Superior temporal gyrus (tissue), 1 donor: ENCODE measurements around the gene MAPK14.
"Not testable (repeated sequence)": the region's sequence is repeated elsewhere in the genome, so short reads cannot be mapped to it uniquely, and the experiment has no call there.

Experiments used
- DNase-seq: peaks from one replicate; pipeline ENCODE4 v3.0.0-alpha.2; 2016; ENCODE audit errors: extremely low spot score

MAPK14 gene

DNA sequence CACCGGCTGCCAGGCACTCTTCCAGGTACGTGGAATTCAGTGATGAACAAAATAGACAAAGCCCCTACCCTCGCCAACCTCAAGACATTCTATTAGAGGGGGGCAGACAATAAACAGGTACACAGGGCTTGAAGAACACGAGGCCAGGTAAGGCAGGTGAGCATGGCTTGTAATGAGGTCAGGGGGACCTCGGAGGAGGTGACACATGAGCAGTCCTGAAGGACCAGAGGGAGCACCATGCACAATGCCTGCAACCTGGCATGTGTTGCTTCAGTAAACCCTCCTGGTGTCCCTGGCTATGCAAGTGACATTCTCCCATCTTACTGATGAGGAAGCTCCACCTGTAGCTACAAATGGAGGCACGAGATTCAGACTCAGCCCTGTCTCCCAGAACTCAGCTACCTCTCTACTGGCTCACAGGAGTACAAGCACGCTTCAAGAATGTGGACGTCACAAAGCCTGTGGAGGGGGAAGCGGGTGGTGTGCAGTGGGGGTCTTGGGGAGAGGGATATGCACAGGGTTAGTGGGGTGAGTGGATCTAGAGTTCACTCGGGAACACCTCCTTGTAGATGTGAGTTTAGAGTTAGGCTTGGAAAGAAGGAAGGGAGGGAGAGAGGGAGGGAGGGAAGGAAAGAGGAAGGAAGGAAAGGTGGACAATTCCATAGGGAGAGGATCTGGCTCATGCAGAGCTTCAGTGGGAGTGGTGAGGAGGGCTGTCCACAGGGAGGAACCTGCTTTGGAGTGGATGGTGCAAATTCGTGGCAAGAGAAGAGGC lies 95.1 kb downstream of the MAPK14 start:
- DNase-seq, result no peak

DNA sequence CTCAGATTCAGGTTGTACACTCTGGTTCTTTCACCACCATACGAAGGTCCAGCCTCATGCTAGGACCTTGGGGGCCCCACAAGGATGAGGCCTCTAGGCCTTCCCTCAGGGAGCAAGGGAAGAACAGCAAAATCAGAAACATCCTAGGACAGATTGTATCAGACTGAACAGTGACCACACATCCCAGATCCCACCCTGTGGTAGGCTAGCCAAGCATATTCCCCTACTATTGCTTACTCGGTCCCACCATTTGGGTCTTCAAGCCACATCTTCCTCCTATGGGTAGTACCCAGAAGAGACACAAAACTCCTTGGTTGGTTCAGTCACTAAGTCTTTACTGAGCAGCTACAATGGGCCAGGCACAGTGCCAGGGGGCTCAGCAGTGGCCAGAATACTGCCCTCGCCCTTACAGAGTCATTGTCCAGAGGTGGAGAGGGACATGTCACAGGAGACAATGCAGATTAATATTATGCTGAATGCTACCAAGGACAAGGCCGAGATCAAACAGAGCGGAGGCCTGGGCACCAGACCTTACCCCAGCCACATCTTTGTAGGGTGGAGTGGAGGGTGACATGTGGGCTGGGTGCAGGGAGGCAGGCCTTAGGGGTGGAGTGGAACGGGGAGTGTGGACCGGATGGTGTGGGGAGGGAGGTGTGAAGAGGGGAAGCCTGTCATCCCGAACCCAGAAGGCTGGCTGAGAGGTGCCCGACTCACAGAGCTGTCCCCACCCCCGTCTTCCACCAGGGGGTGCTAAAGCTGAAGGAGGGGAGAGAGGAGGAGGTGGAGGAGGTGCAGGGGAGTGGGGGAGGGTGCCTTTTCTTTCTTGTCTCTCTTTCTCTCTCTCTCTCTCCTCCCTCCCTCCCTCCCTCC lies 95.9 kb downstream of the MAPK14 start:
- peak; percentile 86 for DNase-seq

DNA sequence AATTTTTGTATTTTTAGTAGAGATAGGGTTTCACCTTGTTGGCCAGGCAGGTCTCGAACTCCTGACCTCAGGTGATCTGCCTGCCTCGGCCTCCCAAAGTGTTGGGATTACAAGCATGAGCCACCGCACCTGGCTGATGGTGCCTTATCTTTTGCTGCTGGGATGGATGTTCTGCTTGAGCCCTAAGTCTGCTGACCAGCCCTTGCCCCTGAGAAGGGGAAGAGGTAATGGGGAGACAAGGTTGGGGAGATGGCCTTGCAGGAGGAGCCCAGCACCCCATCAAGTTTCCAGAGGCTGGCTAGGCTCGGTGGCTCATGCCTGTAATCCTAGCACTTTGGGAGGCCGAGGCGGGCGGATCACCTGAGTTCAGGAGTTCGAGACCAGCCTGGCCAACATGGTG lies 96.7 kb downstream of the MAPK14 start:
- DNase-seq, result not testable (repeated sequence)

GRCh38 chr6:36124881-36125280 lies 97.3 kb downstream of the MAPK14 start:
- no peak for DNase-seq

DNA sequence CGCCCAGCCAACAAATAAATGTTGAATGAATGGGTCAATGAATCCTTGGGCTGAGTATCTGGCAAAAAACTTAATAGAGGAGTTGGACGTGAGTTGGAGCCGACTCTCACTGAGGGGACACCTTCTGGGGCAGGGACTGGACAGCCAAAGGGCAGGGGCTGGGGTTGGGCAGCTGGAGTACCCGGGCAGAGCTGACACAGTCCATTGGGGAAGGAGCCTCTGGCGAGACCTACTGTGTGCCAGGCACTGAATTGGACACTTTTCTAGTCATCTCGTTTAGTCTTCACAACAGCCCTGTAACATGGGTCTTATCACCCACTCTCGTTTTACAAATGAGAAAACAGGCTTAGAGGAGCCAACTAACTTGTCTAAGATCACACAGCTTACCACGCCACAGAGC lies 98.0 kb downstream of the MAPK14 start:
- DNase-seq, result no peak

GRCh38 chr6:36126121-36126520 lies 98.5 kb downstream of the MAPK14 start:
- no peak for DNase-seq

- DNase-seq, result no peak
These were observed 99.2 kb downstream of the MAPK14 start for GRCh38 chr6:36126553-36127458.

DNA sequence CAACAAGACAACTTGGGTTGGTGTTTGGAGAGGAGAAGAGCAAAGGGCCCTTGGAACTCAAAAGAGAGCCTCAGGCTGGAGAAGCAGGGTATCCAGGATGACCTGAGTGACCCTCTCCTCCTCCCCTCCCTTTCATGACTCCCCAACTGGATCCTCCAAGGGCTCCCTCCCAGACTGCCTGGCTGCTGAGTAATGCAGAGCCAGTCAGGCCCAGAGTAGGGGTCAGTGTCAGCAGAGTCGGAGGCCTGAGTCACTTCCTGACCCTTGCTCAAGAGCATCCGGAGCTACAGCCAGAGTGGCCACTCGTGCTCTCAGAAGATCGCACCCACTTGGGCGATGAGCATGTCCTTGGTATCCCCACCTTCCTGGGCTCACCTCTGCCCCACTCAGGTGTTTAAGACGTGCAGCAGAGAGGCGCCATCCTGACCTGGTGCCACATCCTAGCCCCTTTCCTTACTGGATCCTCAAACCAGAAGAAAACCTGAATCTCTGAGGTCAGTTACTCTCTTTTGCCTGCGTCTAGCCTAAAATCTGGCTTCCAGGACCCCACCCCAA lies 99.9 kb downstream of the MAPK14 start:
- DNase-seq, result no peak

DNA sequence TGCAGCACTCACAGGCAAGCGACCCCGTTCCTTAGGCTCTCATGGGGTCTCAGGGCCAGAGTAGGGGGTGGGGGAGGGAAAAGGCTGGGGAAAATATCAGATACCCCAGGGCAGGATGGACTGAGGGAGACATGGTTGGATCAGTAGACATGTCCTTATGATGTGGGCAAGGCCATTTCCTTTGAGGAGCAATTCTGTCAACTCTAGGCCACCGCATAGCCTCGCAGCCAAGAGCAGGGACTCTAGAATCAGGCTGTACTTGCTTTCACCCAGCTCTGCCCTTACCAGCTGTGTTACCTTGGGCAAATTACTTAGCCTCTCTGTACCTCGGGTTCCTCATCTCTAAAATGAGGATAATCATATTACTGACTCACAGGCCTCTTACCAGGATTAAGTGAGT lies 100.5 kb downstream of the MAPK14 start:
- no peak for DNase-seq

GRCh38 chr6:36128793-36129192 lies 101.2 kb downstream of the MAPK14 start:
- no peak for DNase-seq

GRCh38 chr6:36129334-36129733 lies 101.7 kb downstream of the MAPK14 start:
- DNase-seq, result not testable (repeated sequence)

- DNase-seq, result no peak
These were observed 102.5 kb downstream of the MAPK14 start, which contains the start of gene MAPK13 for GRCh38 chr6:36129941-36130666. Gene MAPK13, plus strand, starts transcription at chr6:36130513. Its CDS starts 70 bp downstream, at chr6:36130583.

GRCh38 chr6:36130667-36131510 lies 103.3 kb downstream of the MAPK14 start:
- DNase-seq, result no peak

- peak; percentile 62 for DNase-seq
These were observed 104.1 kb downstream of the MAPK14 start for GRCh38 chr6:36131511-36132245.

DNA sequence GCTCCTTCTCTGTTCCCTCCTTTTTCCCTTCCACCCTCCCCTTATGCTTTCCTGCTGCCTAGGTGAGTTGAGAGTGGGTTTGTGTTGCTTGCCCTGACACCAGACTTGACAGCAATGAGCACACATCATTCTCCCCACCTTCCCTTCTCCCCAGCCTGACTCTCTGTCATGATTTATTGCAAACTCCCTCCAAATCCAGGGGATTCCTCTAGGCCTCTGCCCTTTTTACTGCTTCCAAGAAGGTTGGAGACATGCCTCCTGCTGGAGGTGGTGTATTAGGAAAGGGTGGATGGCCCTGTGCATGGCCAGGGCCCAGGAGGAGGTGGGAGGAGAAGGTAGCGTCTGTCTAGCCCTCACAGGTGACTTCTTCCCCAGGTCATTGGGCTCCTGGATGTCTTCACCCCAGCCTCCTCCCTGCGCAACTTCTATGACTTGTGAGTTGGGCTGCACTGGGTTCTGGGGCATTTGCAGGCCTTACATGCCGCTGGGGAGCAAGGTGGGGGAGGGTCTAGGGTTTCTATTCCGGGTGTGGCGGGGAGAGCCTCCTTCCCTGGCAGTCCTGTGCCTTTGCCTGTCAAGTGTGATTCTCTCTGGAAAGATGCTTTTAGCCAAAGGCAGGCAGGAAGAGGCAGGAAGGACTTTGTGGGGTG lies 104.8 kb downstream of the MAPK14 start:
- DNase-seq, result no peak

DNA sequence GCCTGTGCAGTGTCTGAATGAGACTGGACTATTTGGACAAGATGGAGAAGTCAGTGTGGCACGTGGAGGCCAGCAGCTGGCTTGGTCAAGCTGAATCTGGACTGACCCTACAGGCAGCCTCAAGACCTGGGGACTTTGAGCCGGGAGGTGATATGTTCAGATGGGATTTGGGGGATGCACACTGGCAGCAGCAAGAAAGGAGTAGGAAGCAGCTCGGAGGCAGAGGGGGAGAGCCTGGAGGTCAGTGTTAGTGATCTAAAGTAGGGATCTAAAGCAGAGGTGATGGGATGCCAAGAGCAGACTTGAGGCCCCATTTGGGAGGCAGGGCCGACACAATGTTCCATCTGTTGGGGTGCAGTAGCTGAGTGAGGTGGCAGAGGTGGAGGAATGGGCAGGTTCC lies 105.5 kb downstream of the MAPK14 start:
- DNase-seq, result no peak

DNA sequence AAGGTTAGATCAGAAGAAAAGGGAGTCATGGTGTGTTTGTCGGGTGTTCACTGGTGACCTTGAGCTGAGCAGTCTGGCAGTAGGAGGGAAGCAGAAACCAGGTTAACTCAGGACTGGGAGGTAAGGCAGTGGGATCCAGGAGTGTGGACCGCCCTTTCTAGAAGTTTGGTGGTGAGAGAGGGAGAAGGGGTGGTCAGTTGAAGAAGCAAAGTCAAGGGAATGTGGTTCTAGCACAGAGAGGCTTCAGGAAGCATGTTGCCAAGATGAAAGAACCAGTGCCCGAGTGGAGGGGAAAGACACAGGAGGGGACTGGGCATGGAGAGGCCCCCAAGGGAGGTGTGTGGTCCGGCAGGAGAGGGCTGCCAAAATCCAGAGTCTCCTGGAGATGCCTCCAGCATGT lies 106.3 kb downstream of the MAPK14 start:
- DNase-seq, result no peak

- no peak for DNase-seq
These were observed 107.6 kb downstream of the MAPK14 start for GRCh38 chr6:36135053-36135731.
